ENCODE data around the gene ACTL8.

ACTL8 gene

GRCh38 chr1:17829579-17829978, 74.4 kb downstream of the ACTL8 start:
- TF ChIP-seq CTCF (IDR thresholded peaks at IDR 0.05; ENCODE audit: control insufficient read depth, insufficient read depth, low read depth, low read length, missing control alignments), result no peak
- no peak overlapping the region for H3K4me3 ChIP-seq (ENCODE audit: control insufficient read depth, low read depth, low read length)
- DNase-seq (ENCODE audit: low read depth), result no peak

- no peak overlapping the region for H3K4me3 ChIP-seq (ENCODE audit: control insufficient read depth, low read depth, low read length)
- DNase-seq (ENCODE audit: low read depth), result no peak
- TF ChIP-seq CTCF (IDR thresholded peaks at IDR 0.05; ENCODE audit: control insufficient read depth, insufficient read depth, low read depth, low read length, missing control alignments), result no peak
Measured at GRCh38 chr1:17831597-17831996, 76.5 kb downstream of the ACTL8 start.

- DNase-seq (ENCODE audit: low read depth), result no peak
- no peak for TF ChIP-seq CTCF (IDR thresholded peaks at IDR 0.05; ENCODE audit: control insufficient read depth, insufficient read depth, low read depth, low read length, missing control alignments)
- H3K4me3 ChIP-seq (ENCODE audit: control insufficient read depth, low read depth, low read length), result no peak overlapping the region
Measured at GRCh38 chr1:17833661-17834501, 78.7 kb downstream of the ACTL8 start.

GRCh38 chr1:17834561-17835100, 79.5 kb downstream of the ACTL8 start:
- DNase-seq (ENCODE audit: low read depth), result no peak
- no peak for TF ChIP-seq CTCF (IDR thresholded peaks at IDR 0.05; ENCODE audit: control insufficient read depth, insufficient read depth, low read depth, low read length, missing control alignments)

GRCh38 chr1:17837233-17838030, 82.3 kb downstream of the ACTL8 start:
- H3K4me3 ChIP-seq (ENCODE audit: control insufficient read depth, low read depth, low read length), result no peak overlapping the region
- DNase-seq (ENCODE audit: low read depth), result peak; percentile 55
- no peak for TF ChIP-seq CTCF (IDR thresholded peaks at IDR 0.05; ENCODE audit: control insufficient read depth, insufficient read depth, low read depth, low read length, missing control alignments)

More at GRCh38 chr1:17834561-17835100, 79.5 kb downstream of the ACTL8 start:
- no peak overlapping the region for H3K4me3 ChIP-seq (ENCODE audit: control insufficient read depth, low read depth, low read length)

- no peak overlapping the region for H3K4me3 ChIP-seq (ENCODE audit: control insufficient read depth, low read depth, low read length)
- no peak for TF ChIP-seq CTCF (IDR thresholded peaks at IDR 0.05; ENCODE audit: control insufficient read depth, insufficient read depth, low read depth, low read length, missing control alignments)
- no peak for DNase-seq (ENCODE audit: low read depth)
Measured at GRCh38 chr1:17839641-17840196, 84.6 kb downstream of the ACTL8 start.

Data from AG09309 (cell line).